NB4 (cell line): Measurements from ENCODE around the gene IFI35.

ENCODE experiments used
- DNase-seq: peaks from one replicate; pipeline ENCODE4 v3.0.0; 2010; ENCODE audit warnings: low read depth
- H3K4me3 ChIP-seq: one replicate; pipeline ENCODE4 v1.5.1; 2011; ENCODE audit warnings: mild to moderate bottlenecking, low read depth, low read length, moderate library complexity
- CTCF ChIP-seq: IDR thresholded peaks from one replicate; pipeline ENCODE4 v1.5.1; 2012; ENCODE audit warnings: low read depth, low read length
- MAX ChIP-seq: IDR thresholded peaks from 2 replicates; pipeline ENCODE4 v1.6.1; 2011; ENCODE audit warnings: low read depth, low read length
- MYC ChIP-seq: IDR thresholded peaks from 2 replicates; pipeline ENCODE4 v1.6.1; 2011; ENCODE audit warnings: low read depth, low read length
- POLR2A ChIP-seq: IDR thresholded peaks from 2 replicates; pipeline ENCODE4 v1.6.1; 2011; ENCODE audit warnings: mild to moderate bottlenecking; ENCODE audit not compliant: insufficient read length; ENCODE audit errors: extremely low read depth

The IFI35 gene

GRCh38 chr17:43015579-43015978, 9.0 kb downstream of the IFI35 start:
- H3K4me3 ChIP-seq, result no peak overlapping the region
- TF ChIP-seq MYC, result no peak
- TF ChIP-seq MAX, result no peak
- TF ChIP-seq CTCF, result no peak
- TF ChIP-seq POLR2A, result no peak
- DNase-seq, result peak; percentile 43

GRCh38 chr17:43016216-43016615, 9.6 kb downstream of the IFI35 start:
- no peak for DNase-seq
- no peak for TF ChIP-seq CTCF
- TF ChIP-seq POLR2A, result no peak
- no peak for TF ChIP-seq MAX
- no peak for TF ChIP-seq MYC
- no peak overlapping the region for H3K4me3 ChIP-seq

GRCh38 chr17:43018008-43018853, 11.6 kb downstream of the IFI35 start:
- TF ChIP-seq MYC (no peak), MAX (no peak), CTCF (no peak), POLR2A (no peak)
- H3K4me3 ChIP-seq, result peak overlapping the region; percentile 25
- DNase-seq, result peak; percentile 37

GRCh38 chr17:43018932-43019331, 12.3 kb downstream of the IFI35 start:
- H3K4me3 ChIP-seq, result peak overlapping the region; percentile 25
- peak; percentile 86 for DNase-seq
- peak; percentile 29; the same call in 1 of the 2 replicates for TF ChIP-seq MAX
- no peak for TF ChIP-seq POLR2A
- peak; percentile 57 for TF ChIP-seq MYC

GRCh38 chr17:43019418-43019817, 12.8 kb downstream of the IFI35 start:
- no peak for TF ChIP-seq CTCF
- no peak for TF ChIP-seq MYC
- TF ChIP-seq MAX, result no peak
- peak; percentile 72 for DNase-seq
- H3K4me3 ChIP-seq, result peak overlapping the region; percentile 42

GRCh38 chr17:43020030-43020621, 13.5 kb downstream of the IFI35 start:
- peak overlapping the region; percentile 42 for H3K4me3 ChIP-seq
- TF ChIP-seq POLR2A (no peak), MYC (no peak), CTCF (no peak), MAX (no peak)
- DNase-seq, result peak; percentile 65
